Calu3 (cell line): ENCODE measurements around the gene ZNF468. TPM values are rescaled to one million over a fixed set of nuclear protein-coding genes. Genes with fewer than 3 reads are reported as not detected.

Source experiments
- BruUV-seq: library from RNA; stranded (reverse); fragments of 400-500 nt; replicated peaks from 2 replicates; lab custom pipeline; 2021; lab: Mats Ljungman, UMichigan
- CTCF ChIA-PET: fragments of 300-600 bp; sonication (Branson Sonifier 250); formaldehyde crosslinking; loops from one replicate; lab custom pipeline; 2022; ENCODE audit warnings: antibody characterized with exemption; lab: Charles Lee
- DNase-seq: peaks from one replicate; pipeline ENCODE4 v3.0.0; 2022
- H3K27ac Mint-ChIP-seq: one replicate; pipeline ENCODE4 v1.8.0; 2022; ENCODE audit warnings: mixed read lengths; ENCODE audit not compliant: unreplicated experiment
- H3K27me3 Mint-ChIP-seq: one replicate; pipeline ENCODE4 v1.8.0; 2022; ENCODE audit warnings: mixed read lengths; ENCODE audit not compliant: unreplicated experiment
- H3K36me3 Mint-ChIP-seq: one replicate; pipeline ENCODE4 v1.8.0; 2022; ENCODE audit warnings: mild to moderate bottlenecking, moderate library complexity, mixed read lengths; ENCODE audit not compliant: insufficient read depth, unreplicated experiment
- H3K4me1 Mint-ChIP-seq: one replicate; pipeline ENCODE4 v1.8.0; 2022; ENCODE audit warnings: mild to moderate bottlenecking, low read depth, mixed read lengths; ENCODE audit not compliant: unreplicated experiment
- H3K4me3 Mint-ChIP-seq: one replicate; pipeline ENCODE4 v1.8.0; 2022; ENCODE audit warnings: mild to moderate bottlenecking, low read depth, moderate library complexity, mixed read lengths; ENCODE audit not compliant: unreplicated experiment
- H3K9me3 Mint-ChIP-seq: one replicate; pipeline ENCODE4 v1.8.0; 2022; ENCODE audit warnings: low read depth, mixed read lengths; ENCODE audit not compliant: unreplicated experiment
- CTCF ChIP-seq: fragments of 200-600 bp; IDR thresholded peaks from one replicate; pipeline ENCODE4 v1.8.0; 2022; ENCODE audit warnings: antibody characterized with exemption; ENCODE audit not compliant: unreplicated experiment
- intact Hi-C: fragments of 100-400 bp; cut with micrococcal nuclease; formaldehyde crosslinking; loops from one replicate; pipeline ENCODE4 v1.10.0; 2022; ENCODE audit not compliant: unreplicated experiment
- total RNA-seq: library from RNA; stranded (reverse); gene quantifications from 2 replicates; pipeline ENCODE4 v1.2.3, GENCODE V29; 2022

The ZNF468 gene
- total RNA-seq, 1 experiment from 2014 or later, result 24.9 TPM

- intact Hi-C loops, result no loop called here
- Mint-ChIP-seq H3K27ac (peak within 1 kb of the TSS; percentile 42), H3K27me3 (no peaks in the 10 kb centered on the region), H3K4me3 (peak within 1 kb of the TSS; percentile 81), H3K9me3 (peaks cover 14% of the 10 kb centered on the region), H3K4me1 (no peaks in the 10 kb centered on the region), H3K36me3 (peaks cover 30% of the 10 kb centered on the region)
- no peak for TF ChIP-seq CTCF
- CTCF ChIA-PET, result interaction anchor here (0.6 kb wide), 2 partner anchors 51 to 224 kb away, joined by 3 to 9 read pairs; no protein-coding TSS in a partner anchor
- DNase-seq, result peak; percentile 82
- TSS peak; percentile 60 for BruUV-seq
Observed at GRCh38 chr19:52897138-52897935, 39.9 kb upstream of the ZNF468 start, which contains the start of gene ZNF320. Gene ZNF320, minus strand, starts transcription at chr19:52897635. Its CDS starts 7,380 bp downstream, at chr19:52890255.

DNA sequence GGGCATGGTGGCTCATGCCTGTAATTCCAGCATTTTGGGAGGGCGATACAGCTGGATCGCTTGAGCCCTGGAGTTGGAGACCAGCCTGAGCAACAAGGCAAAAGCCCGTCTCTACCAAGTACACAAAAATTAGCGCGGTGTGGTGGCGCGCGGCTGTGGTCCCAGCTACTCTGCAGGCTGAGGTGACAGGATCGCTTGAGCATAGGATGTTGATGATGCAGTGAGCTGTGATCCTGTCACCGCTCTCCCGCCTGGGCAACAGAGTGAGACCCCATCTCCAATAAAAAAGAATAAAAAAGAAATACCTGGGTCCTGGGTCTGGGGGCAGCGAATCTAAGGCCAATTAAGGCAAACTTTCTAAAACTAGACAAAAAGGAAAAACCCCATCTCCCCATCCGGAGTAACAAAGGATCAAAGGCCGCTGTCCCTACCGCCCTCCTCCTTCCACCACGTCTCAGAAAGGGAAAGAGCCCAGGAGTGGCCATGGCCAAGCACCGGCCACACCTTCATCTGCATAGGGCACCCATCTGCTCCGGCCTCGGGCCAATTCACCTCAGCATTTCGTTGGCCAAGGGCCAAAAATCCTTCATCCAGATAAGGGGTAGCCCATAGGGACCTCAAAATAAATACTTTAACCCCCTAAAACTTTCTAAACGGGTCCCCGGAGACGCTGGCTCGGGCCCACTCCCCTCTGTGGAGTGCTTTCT lies 39.2 kb upstream of the ZNF468 start:
- peaks cover 30% of the 10 kb centered on the region for H3K36me3 Mint-ChIP-seq
- H3K4me1 Mint-ChIP-seq, result no peaks in the 10 kb centered on the region
- H3K27me3 Mint-ChIP-seq, result no peaks in the 10 kb centered on the region
- CTCF ChIA-PET, result no interaction called here
- peak overlapping the region; percentile 42 for H3K27ac Mint-ChIP-seq
- TF ChIP-seq CTCF, result no peak
- H3K4me3 Mint-ChIP-seq, result peak overlapping the region; percentile 81
- DNase-seq, result peak; percentile 22
- peaks cover 14% of the 10 kb centered on the region for H3K9me3 Mint-ChIP-seq
- BruUV-seq, result no TSS peak
- intact Hi-C loops, result no loop called here

DNA sequence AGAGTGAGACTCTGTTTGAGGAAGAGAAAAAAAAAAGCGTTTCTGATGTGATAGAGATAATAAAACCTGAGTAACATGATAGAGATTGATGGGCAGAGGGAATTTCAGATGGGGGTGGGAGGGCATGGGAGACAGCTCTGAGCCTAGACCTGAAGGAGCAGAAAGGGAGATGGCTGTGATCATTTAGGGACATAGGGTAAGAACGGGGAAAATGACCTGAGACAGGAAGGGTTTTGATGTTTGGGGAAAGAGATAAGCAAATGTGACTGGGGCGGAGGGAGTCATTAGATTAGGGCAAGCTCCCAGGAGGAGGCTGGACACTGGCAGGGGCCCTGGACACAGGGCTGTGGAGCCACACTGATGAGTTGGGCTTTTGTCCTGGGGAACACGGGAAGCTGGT lies 33.9 kb upstream of the ZNF468 start:
- CTCF ChIA-PET, result no interaction called here
- H3K27ac Mint-ChIP-seq, result no peak overlapping the region
- H3K36me3 Mint-ChIP-seq, result peaks cover 6% of the 10 kb centered on the region
- peaks cover 13% of the 10 kb centered on the region for H3K9me3 Mint-ChIP-seq
- intact Hi-C loops, result no loop called here
- no TSS peak for BruUV-seq
- no peaks in the 10 kb centered on the region for H3K27me3 Mint-ChIP-seq
- no peak for DNase-seq
- H3K4me1 Mint-ChIP-seq, result no peaks in the 10 kb centered on the region
- no peak overlapping the region for H3K4me3 Mint-ChIP-seq
- TF ChIP-seq CTCF, result no peak

GRCh38 chr19:52889931-52890330 lies 32.5 kb upstream of the ZNF468 start:
- CTCF ChIA-PET, result no interaction called here
- no peak overlapping the region for H3K27ac Mint-ChIP-seq

More at GRCh38 chr19:52889931-52890330, 32.5 kb upstream of the ZNF468 start:
- no peak for TF ChIP-seq CTCF
- Mint-ChIP-seq H3K36me3 (peaks cover 6% of the 10 kb centered on the region), H3K27me3 (no peaks in the 10 kb centered on the region), H3K4me1 (no peaks in the 10 kb centered on the region), H3K9me3 (peaks cover 13% of the 10 kb centered on the region), H3K4me3 (no peak overlapping the region)
- DNase-seq, result no peak
- no TSS peak for BruUV-seq
- intact Hi-C loops, result no loop called here
